ENCODE measurements around the gene MICALL1. TPM values are rescaled to one million over a fixed set of nuclear protein-coding genes. Genes with fewer than 3 reads are reported as not detected.

The MICALL1 gene
- polyA plus RNA-seq, 3 donors from 2014 or later: 1.3 to 5.8 (median 2.1) TPM

DNA sequence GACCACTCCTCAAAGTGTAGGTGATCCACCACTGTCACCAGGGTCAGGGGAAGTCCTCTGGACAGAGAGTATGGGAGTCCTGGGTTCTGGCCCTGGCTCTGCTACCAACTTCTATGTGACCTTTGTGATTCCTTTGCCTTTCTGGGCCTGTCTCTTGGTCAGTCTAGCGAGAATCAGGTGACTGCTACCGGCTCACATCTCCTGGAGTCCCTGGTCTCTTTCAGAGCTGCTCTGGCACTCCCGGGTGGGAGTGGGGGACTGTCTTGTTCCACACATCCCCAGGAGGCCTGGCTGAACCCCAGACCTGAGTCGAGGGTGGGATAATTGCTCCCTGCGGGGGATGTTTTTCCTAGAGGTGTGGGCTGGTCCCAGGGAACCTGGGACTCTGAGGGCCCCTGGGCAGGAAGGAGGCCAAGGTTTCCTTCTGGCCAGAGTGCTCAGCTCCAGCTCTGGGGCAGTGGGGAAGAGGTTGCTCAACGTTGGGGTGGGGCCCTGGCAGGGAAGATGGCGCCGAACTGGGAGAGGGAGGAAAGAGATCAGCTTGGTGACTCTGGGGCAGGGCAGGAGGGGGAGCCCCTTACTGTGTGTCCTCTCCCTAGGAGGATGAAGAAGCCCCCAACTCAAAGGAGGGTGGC is 76.2 kb downstream of the MICALL1 start:
- Mint-ChIP-seq H3K4me3 (no peak overlapping the region), H3K27ac (peak overlapping the region in 1 of 6 donors; percentile 4), H3K4me1 (no peaks in the 10 kb centered on the region), H3K9me3 (no peaks in the 10 kb centered on the region), H3K36me3 (no peaks in the 10 kb centered on the region), H3K27me3 (ENCODE audit: low read depth in 3 of 3) (peaks cover 0 to 1% (median 0%) of the 10 kb centered on the region in 3 donors)
- no peak for DNase-seq

- no peak overlapping the region for H3K27ac Mint-ChIP-seq
- no peaks in the 10 kb centered on the region for H3K9me3 Mint-ChIP-seq
- no peak for DNase-seq
- peaks cover 0 to 1% (median 0%) of the 10 kb centered on the region in 3 donors for H3K27me3 Mint-ChIP-seq (ENCODE audit: low read depth in 3 of 3)
- no peak overlapping the region for H3K4me3 Mint-ChIP-seq
- H3K4me1 Mint-ChIP-seq: no peaks in the 10 kb centered on the region
- peaks cover 0 to 4% (median 0%) of the 10 kb centered on the region in 3 donors for H3K36me3 Mint-ChIP-seq
Observed at GRCh38 chr22:37982938-37983859, 77.1 kb downstream of the MICALL1 start.

DNA sequence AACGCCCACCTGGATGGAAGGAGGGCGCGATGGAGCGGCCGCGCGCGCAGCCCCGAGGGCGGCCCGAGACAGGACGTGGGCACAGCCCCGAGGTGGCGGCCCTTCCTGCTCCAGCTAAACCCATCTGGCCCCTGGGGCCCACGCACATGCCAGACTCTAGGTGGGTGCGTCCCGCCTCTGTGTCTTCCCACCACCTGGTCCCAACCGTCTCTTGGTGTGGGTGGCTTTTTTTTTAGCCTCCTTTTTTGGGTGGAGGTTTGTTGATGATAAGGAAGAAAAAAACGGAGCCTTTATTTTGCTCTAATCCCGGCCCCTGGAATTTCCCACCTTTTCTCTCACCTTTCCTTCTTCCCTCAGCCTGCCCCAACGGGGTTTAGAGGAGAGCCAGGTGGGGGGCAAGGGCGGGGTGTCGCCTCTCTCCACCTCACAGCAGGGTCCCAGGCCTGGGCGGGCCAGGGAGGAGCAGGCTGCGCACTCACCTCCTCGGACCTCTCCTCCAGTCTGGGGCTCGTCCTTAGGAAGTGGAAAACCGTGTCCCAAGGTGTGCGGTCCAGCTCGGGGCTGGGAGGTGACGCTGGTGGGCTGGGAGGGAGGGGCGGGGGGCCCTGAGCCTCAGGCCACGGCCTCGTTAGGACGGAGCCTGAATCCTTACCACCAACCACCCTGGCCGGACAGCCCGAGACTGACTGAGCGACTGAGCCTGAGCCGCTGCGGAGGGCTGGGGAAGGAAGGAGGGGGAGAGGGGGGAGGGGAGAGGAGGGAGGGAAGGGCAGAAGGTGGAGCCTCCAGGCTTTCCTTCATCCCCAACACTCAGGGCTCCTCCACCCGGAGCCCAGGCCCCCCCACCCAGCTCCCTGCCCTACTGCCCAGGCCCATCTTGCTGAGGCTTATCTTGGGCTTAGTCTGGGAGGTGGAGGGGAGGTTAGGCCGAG is 78.0 kb downstream of the MICALL1 start, which contains the start of gene SOX10:
SOX10 (minus strand) TSS at position 696 of the 932 bp plus-strand sequence. CDS start 771 bp downstream, outside the sequence.
- H3K27ac Mint-ChIP-seq: peak within 1 kb of the TSS in 1 of 6 donors; percentile 35

DNA sequence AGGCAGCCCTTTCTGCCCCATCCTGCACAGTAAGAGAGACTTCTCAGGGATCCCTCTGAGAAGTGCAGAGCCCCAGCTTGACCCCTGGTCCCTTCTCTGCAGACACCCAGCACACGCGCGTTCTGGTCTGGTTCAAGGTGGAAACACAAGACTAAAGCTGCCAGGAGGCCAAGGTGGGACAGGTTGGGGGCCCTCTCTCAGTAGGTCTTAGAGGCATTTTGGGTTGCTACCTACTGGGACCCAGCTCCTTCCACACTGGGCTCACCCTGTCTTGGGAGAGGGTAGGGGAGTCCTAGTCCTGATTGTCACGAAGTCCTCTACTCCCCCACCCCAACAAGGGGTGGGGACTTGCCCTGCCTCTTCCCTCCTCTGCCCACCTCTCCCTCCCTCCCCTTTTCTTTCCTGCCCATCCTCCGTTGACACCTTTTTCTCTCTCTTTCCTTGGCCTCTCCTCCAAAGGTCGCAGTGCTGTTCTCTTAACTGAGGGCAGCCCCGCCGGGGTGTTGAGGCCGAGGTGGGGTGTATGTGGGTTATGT is 79.0 kb downstream of the MICALL1 start:
- DNase-seq: no peak
- no peaks in the 10 kb centered on the region for H3K9me3 Mint-ChIP-seq
- H3K4me3 Mint-ChIP-seq: no peak overlapping the region
- peak overlapping the region in 1 of 6 donors; percentile 35 for H3K27ac Mint-ChIP-seq
- peaks cover 0 to 1% (median 0%) of the 10 kb centered on the region in 3 donors for H3K27me3 Mint-ChIP-seq (ENCODE audit: low read depth in 3 of 3)
- H3K36me3 Mint-ChIP-seq: peaks cover 0 to 4% (median 0%) of the 10 kb centered on the region in 3 donors
- H3K4me1 Mint-ChIP-seq: no peaks in the 10 kb centered on the region

More for the DNA sequence above, 78.0 kb downstream of the MICALL1 start, which contains the start of gene SOX10:
- no peaks in the 10 kb centered on the region for H3K4me1 Mint-ChIP-seq
- H3K4me3 Mint-ChIP-seq: no peak within 1 kb of the TSS
- DNase-seq: no peak
- H3K36me3 Mint-ChIP-seq: peaks cover 0 to 4% (median 0%) of the 10 kb centered on the region in 3 donors
- H3K9me3 Mint-ChIP-seq: no peaks in the 10 kb centered on the region
- H3K27me3 Mint-ChIP-seq (ENCODE audit: low read depth in 3 of 3): peaks cover 0 to 1% (median 0%) of the 10 kb centered on the region in 3 donors

DNA sequence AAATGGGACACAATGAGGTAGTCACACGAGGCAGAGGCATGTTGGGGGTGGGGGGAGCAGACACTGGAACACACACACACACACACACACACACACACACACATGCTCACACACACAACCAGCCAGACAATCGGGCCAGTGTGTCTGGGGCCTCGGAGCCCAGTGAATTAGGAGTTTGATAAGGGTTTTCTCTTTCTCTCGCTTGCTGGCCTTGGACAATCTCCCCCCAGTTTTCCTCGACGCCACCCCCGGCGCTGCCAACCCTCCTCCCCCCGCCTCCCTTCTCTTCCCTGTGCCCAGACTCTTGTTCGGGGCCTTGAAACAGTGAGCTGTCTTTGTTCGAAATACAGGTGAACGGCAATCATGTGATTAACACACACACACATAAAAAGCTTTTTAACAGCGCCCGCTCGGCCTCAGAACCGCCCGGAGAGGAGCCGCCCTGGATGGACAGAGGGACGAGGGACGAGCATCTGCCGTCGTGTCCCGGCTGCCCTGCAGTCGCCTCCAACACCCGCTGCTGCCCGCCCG is 79.7 kb downstream of the MICALL1 start:
- H3K4me1 Mint-ChIP-seq: no peaks in the 10 kb centered on the region
- H3K9me3 Mint-ChIP-seq: no peaks in the 10 kb centered on the region
- no peak overlapping the region for H3K4me3 Mint-ChIP-seq
- peaks cover 0 to 1% (median 0%) of the 10 kb centered on the region in 3 donors for H3K27me3 Mint-ChIP-seq (ENCODE audit: low read depth in 3 of 3)
- H3K36me3 Mint-ChIP-seq: peaks cover 0 to 4% (median 0%) of the 10 kb centered on the region in 3 donors
- H3K27ac Mint-ChIP-seq: no peak overlapping the region
- DNase-seq: no peak

DNA sequence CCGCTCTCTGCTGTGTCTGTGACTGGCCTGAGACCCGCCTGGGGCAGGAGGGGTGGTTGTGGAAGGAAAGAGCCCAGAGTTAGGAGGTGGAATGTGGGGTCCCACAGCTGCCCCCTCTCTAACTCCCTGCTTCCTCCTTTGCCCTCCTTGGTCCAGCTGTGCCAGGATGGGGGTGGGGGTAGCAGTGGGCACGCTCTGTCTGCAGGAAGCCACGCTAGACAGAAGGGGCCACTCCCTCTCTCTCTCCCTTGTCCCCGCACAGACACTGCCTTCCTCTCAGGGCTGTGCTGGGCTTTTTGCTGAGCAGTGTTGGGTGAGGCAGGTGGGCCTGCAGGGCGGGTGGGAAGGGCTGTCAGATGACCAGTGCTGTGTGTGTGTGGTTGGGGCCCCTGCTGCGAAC is 80.3 kb downstream of the MICALL1 start:
- H3K4me3 Mint-ChIP-seq: no peak overlapping the region
- no peak for DNase-seq
- peaks cover 0 to 1% (median 0%) of the 10 kb centered on the region in 3 donors for H3K27me3 Mint-ChIP-seq (ENCODE audit: low read depth in 3 of 3)
- H3K27ac Mint-ChIP-seq: no peak overlapping the region
- H3K9me3 Mint-ChIP-seq: no peaks in the 10 kb centered on the region
- peaks cover 0 to 4% (median 0%) of the 10 kb centered on the region in 3 donors for H3K36me3 Mint-ChIP-seq
- no peaks in the 10 kb centered on the region for H3K4me1 Mint-ChIP-seq

- H3K36me3 Mint-ChIP-seq: peaks cover 0 to 4% (median 0%) of the 10 kb centered on the region in 3 donors
- H3K4me3 Mint-ChIP-seq: no peak overlapping the region
- H3K4me1 Mint-ChIP-seq: peaks cover 19 to 25% of the 10 kb centered on the region in 2 donors
- H3K27ac Mint-ChIP-seq: peak overlapping the region in 1 of 6 donors; percentile 23
- no peak for DNase-seq
- peaks cover 0 to 2% (median 1%) of the 10 kb centered on the region in 3 donors for H3K27me3 Mint-ChIP-seq (ENCODE audit: low read depth in 3 of 3)
- H3K9me3 Mint-ChIP-seq: no peaks in the 10 kb centered on the region
Observed at GRCh38 chr22:37989146-37990045, 83.3 kb downstream of the MICALL1 start.

DNA sequence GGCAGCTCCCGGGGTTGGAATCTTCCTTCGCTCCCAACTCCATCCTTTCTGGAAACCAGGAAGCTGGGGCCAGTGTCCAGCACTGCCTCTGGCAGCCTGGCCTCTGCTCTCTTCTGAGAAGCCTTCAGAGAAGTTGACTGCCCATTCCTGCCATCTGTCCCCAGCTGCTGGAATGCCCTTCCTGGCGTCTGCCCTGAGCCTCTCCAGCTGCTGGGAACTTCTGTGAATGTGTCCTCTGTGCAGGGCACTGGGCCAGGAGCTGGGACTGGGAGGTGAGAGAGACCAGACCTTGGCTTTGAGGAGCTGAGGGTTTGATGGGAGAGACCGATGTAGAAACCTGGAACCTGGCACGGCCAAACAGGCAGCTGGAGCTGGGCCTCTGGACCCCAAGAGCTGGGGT is 84.2 kb downstream of the MICALL1 start:
- Mint-ChIP-seq H3K36me3 (peaks cover 0 to 4% (median 0%) of the 10 kb centered on the region in 3 donors), H3K27me3 (ENCODE audit: low read depth in 3 of 3) (peaks cover 0 to 2% (median 1%) of the 10 kb centered on the region in 3 donors), H3K9me3 (no peaks in the 10 kb centered on the region), H3K27ac (no peak overlapping the region), H3K4me3 (no peak overlapping the region), H3K4me1 (peaks cover 27 to 34% of the 10 kb centered on the region in 2 donors)
- no peak for DNase-seq

GRCh38 chr22:37990862-37991261 is 84.8 kb downstream of the MICALL1 start:
- Mint-ChIP-seq H3K27me3 (ENCODE audit: low read depth in 3 of 3) (peaks cover 0 to 2% (median 1%) of the 10 kb centered on the region in 3 donors), H3K36me3 (peaks cover 0 to 4% (median 0%) of the 10 kb centered on the region in 3 donors), H3K9me3 (no peaks in the 10 kb centered on the region), H3K27ac (peak overlapping the region in 1 of 6 donors; percentile 14), H3K4me1 (peaks cover 33 to 39% of the 10 kb centered on the region in 2 donors), H3K4me3 (no peak overlapping the region)
- no peak for DNase-seq

DNA sequence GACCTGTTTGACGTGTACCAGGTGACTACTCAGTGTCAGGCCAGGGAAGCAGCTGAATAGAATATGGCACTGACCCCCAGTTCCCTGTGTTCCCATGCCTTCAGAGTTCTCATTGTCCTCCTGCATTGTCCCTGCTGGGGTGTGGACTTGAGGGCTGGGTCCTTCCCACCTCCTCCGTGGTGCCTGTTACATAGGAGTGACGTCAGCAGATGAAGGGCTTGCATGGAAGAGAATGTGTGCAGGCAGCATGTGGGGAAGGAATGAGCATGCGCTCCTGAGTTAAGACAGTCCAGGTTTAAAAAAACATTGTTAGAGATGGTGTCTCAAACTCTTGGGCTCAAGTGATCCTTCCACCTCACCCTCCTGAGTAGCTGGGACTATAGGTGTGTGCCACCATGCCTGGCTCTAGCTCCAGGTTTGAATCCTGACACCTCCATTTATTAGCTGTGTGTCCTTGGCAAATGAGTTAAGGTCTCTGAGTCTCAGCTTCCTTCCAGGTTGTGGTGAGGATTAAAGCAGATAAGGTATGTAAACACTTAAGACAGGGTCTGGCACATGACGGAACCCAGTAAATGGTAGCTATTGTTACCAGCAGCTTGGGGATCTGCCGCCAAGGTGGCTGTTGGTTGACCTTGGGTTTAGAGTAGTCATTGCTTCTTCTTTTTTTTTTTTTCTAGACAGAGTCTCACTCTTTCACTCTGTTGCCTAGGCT is 85.8 kb downstream of the MICALL1 start:
- peaks cover 0 to 2% (median 0%) of the 10 kb centered on the region in 3 donors for H3K27me3 Mint-ChIP-seq (ENCODE audit: low read depth in 3 of 3)
- H3K27ac Mint-ChIP-seq: peak overlapping the region; percentile 23 to 76 (median 61)
- H3K9me3 Mint-ChIP-seq: no peaks in the 10 kb centered on the region
- no peak overlapping the region for H3K4me3 Mint-ChIP-seq
- peaks cover 43 to 50% of the 10 kb centered on the region in 2 donors for H3K4me1 Mint-ChIP-seq
- DNase-seq: no peak
- H3K36me3 Mint-ChIP-seq: peaks cover 0 to 4% (median 0%) of the 10 kb centered on the region in 3 donors
